Smooth muscle cell (in vitro differentiated cells): ENCODE data around the gene AGPAT3. TPM values are rescaled to one million over a fixed set of nuclear protein-coding genes. Genes with fewer than 3 reads are reported as not detected.

Experiments
- DNase-seq: peaks from one replicate; lab custom pipeline; 2025; ENCODE audit not compliant: unreplicated experiment; lab: John Stamatoyannopoulos, UW
- H2AFZ ChIP-seq: fragments of 200-600 bp; sonication (generic); 2 replicates; pipeline ENCODE4 v1.6.0; 2016; ENCODE audit warnings: antibody characterized with exemption, low read depth, mild to moderate bottlenecking
- H3F3A ChIP-seq: fragments of 200-600 bp; sonication (generic); 2 replicates; pipeline ENCODE4 v1.6.0; 2017; ENCODE audit warnings: antibody characterized with exemption, low read depth
- H3K27ac ChIP-seq: fragments of 200-600 bp; sonication (generic); 2 replicates; pipeline ENCODE4 v1.5.1; 2016; ENCODE audit warnings: low read depth, mild to moderate bottlenecking
- H3K27me3 ChIP-seq: fragments of 200-600 bp; sonication (generic); 2 replicates; pipeline ENCODE4 v1.6.1; 2016; ENCODE audit warnings: low read depth, mild to moderate bottlenecking
- H3K36me3 ChIP-seq: fragments of 200-600 bp; sonication (generic); 2 replicates; pipeline ENCODE4 v1.5.1; 2016; ENCODE audit warnings: low read depth
- H3K4me1 ChIP-seq: fragments of 200-600 bp; sonication (generic); 2 replicates; pipeline ENCODE4 v1.5.1; 2016; ENCODE audit warnings: low read depth
- H3K4me2 ChIP-seq: fragments of 200-600 bp; sonication (generic); 2 replicates; pipeline ENCODE4 v1.6.0; 2016; ENCODE audit warnings: mild to moderate bottlenecking
- H3K4me3 ChIP-seq: fragments of 200-600 bp; sonication (generic); 2 replicates; pipeline ENCODE4 v1.5.1; 2016; ENCODE audit warnings: mild to moderate bottlenecking
- H3K79me2 ChIP-seq: fragments of 200-600 bp; sonication (generic); 2 replicates; pipeline ENCODE4 v1.6.0; 2016; ENCODE audit warnings: low read depth, mild to moderate bottlenecking
- H3K9ac ChIP-seq: fragments of 200-600 bp; sonication (generic); 2 replicates; pipeline ENCODE4 v1.6.0; 2016; ENCODE audit warnings: low read depth
- H3K9me3 ChIP-seq: fragments of 200-600 bp; sonication (generic); replicated peaks from 2 replicates; pipeline ENCODE4 v1.5.1; 2016; ENCODE audit warnings: low read depth
- H4K20me1 ChIP-seq: fragments of 200-600 bp; sonication (generic); 2 replicates; pipeline ENCODE4 v1.6.0; 2016; ENCODE audit warnings: low read depth
- CTCF ChIP-seq: fragments of 200-600 bp; sonication (generic); IDR thresholded peaks from 2 replicates; pipeline ENCODE4 v1.5.1; 2017; ENCODE audit warnings: borderline replicate concordance, mild to moderate bottlenecking, antibody characterized with exemption; ENCODE audit not compliant: insufficient read depth, poor library complexity, severe bottlenecking
- WGBS: methylation state at CpG from one replicate; pipeline ENCODE4 v1.1.7; 2016; ENCODE audit warnings: low lambda C conversion rate; 5-methylcytosine and 5-hydroxymethylcytosine counted together
- polyA plus RNA-seq: library from polyadenylated mRNA; unstranded; fragments of >200 nt; fragmentation: Nextera tagmentation; extraction: Ambion mirVana; gene quantifications from 2 replicates; pipeline ENCODE4 v1.2.1, GENCODE V29; 2016
- total RNA-seq: library from RNA; depleted of rRNA; stranded (reverse); fragments of >200 nt; gene quantifications from 2 replicates; pipeline ENCODE4 v1.2.3, GENCODE V29; 2014

AGPAT3 gene
- total and polyA plus RNA-seq, 2 experiments from 2014 or later, result 10.9 to 17.2 TPM

- no peak for DNase-seq
- Histone ChIP-seq H2AFZ (no peak overlapping the region), H3K79me2 (no peaks in the 10 kb centered on the region), H3K4me2 (no peak overlapping the region), H4K20me1 (no peaks in the 10 kb centered on the region), H3K9me3 (no peaks in the 10 kb centered on the region), H3K27me3 (no peaks in the 10 kb centered on the region), H3K27ac (no peak overlapping the region), H3K4me1 (no peaks in the 10 kb centered on the region), H3K4me3 (no peak overlapping the region), H3K36me3 (no peaks in the 10 kb centered on the region), H3K9ac (no peak overlapping the region), H3F3A (no peaks in the 10 kb centered on the region)
- WGBS, result 94% methylated on average over 5 of the region's 5 CpGs
- no peak for TF ChIP-seq CTCF
Measured at GRCh38 chr21:43997766-43998742, 133.0 kb downstream of the AGPAT3 start.

GRCh38 chr21:44000360-44000759, 135.3 kb downstream of the AGPAT3 start:
- Histone ChIP-seq H3K4me2 (no peak overlapping the region), H2AFZ (no peak overlapping the region), H3K79me2 (no peaks in the 10 kb centered on the region), H3K9me3 (no peaks in the 10 kb centered on the region), H3K9ac (no peak overlapping the region), H3K27ac (no peak overlapping the region), H3K36me3 (no peaks in the 10 kb centered on the region), H4K20me1 (no peaks in the 10 kb centered on the region), H3K4me3 (no peak overlapping the region), H3K27me3 (no peaks in the 10 kb centered on the region), H3F3A (peaks cover under 1% of the 10 kb centered on the region), H3K4me1 (no peaks in the 10 kb centered on the region)
- no peak for TF ChIP-seq CTCF
- WGBS, result 74% methylated on average over 7 of the region's 7 CpGs
- no peak for DNase-seq

- no peak overlapping the region for H3K9ac ChIP-seq
- no peak overlapping the region for H3K27ac ChIP-seq
- no peaks in the 10 kb centered on the region for H3K79me2 ChIP-seq
- no peak overlapping the region for H3K4me2 ChIP-seq
- H3F3A ChIP-seq, result peaks cover 18% of the 10 kb centered on the region
- H3K4me3 ChIP-seq, result no peak overlapping the region
- H2AFZ ChIP-seq, result no peak overlapping the region
- no peaks in the 10 kb centered on the region for H3K36me3 ChIP-seq
- no peaks in the 10 kb centered on the region for H3K27me3 ChIP-seq
- no peaks in the 10 kb centered on the region for H3K9me3 ChIP-seq
- no peak for TF ChIP-seq CTCF
- 94% methylated on average over 10 of the region's 10 CpGs for WGBS
- H3K4me1 ChIP-seq, result peaks cover 6% of the 10 kb centered on the region
- no peak for DNase-seq
- H4K20me1 ChIP-seq, result no peaks in the 10 kb centered on the region
Measured at GRCh38 chr21:44002511-44002910, 137.5 kb downstream of the AGPAT3 start.
